Naive thymus-derived CD4-positive, alpha-beta T cell (primary cell): Measurements from ENCODE around the gene ANKRD2. TPM values are rescaled to one million over a fixed set of nuclear protein-coding genes. Genes with fewer than 3 reads are reported as not detected.
A peak's percentile ranks its signal among the peaks of the same experiment; 100 is the strongest.

ENCODE experiments used
- ATAC-seq: fragments of 150-1000 bp; cut with Tn5 transposase; 2 replicates; pipeline ENCODE4 v1.10.0; 2021; ENCODE audit warnings: mild to moderate bottlenecking, moderate library complexity
- CTCF ChIA-PET: fragments of 350-600 bp; sonication (Branson Sonifier 250); formaldehyde crosslinking; loops from one replicate; lab custom pipeline; 2021; ENCODE audit warnings: antibody characterized with exemption; lab: Charles Lee
- POLR2A ChIA-PET: fragments of 350-600 bp; sonication (Branson Sonifier 250); formaldehyde crosslinking; loops from one replicate; lab custom pipeline; 2021; ENCODE audit warnings: antibody characterized with exemption, inconsistent platforms; lab: Charles Lee
- DNase-seq, 9 donors: peaks; one replicate each; pipeline versions ENCODE4 v3.0.0 to v3.0.0-alpha.2; 2020 to 2022; ENCODE audit warnings: mixed read lengths in 1 of 9
- H3K27ac ChIP-seq: one replicate; pipeline ENCODE4 v1.7.0; 2013; ENCODE audit warnings: mild to moderate bottlenecking, low read depth, low read length, moderate library complexity
- H3K27me3 ChIP-seq, 2 donors: one replicate each; pipeline ENCODE4 v1.7.0; 2013; ENCODE audit warnings: low read length in 2 of 2, mild to moderate bottlenecking in 2 of 2, moderate library complexity in 2 of 2; ENCODE audit not compliant: control insufficient read depth in 2 of 2, insufficient read depth in 2 of 2
- H3K36me3 ChIP-seq, 3 experiments: 1 replicate in 2 of 3; 2 replicates in 1 of 3; pipeline ENCODE4 v1.7.0; 2013; ENCODE audit warnings: low read length in 3 of 3, mild to moderate bottlenecking in 3 of 3, moderate library complexity in 1 of 3; ENCODE audit not compliant: insufficient read depth in 3 of 3, control insufficient read depth in 2 of 3
- H3K4me1 ChIP-seq, 2 donors: one replicate each; pipeline ENCODE4 v1.7.0; 2013; ENCODE audit warnings: low read length in 2 of 2, mild to moderate bottlenecking in 2 of 2, moderate library complexity in 1 of 2; ENCODE audit not compliant: control insufficient read depth in 2 of 2, insufficient read depth in 2 of 2
- H3K4me3 ChIP-seq: 2 replicates; pipeline ENCODE4 v1.7.0; 2013; ENCODE audit warnings: mild to moderate bottlenecking, low read length
- H3K9me3 ChIP-seq, 3 experiments: 1 replicate in 2 of 3; 2 replicates in 1 of 3; pipeline ENCODE4 v1.7.0; 2013; ENCODE audit warnings: low read length in 3 of 3; ENCODE audit not compliant: control insufficient read depth in 2 of 3
- H3K27ac Mint-ChIP-seq, 9 donors: one replicate each; pipeline ENCODE4 v1.8.0; 2020 to 2022; ENCODE audit warnings: mixed read lengths in 9 of 9, mild to moderate bottlenecking in 8 of 9, moderate library complexity in 5 of 9, inconsistent platforms in 2 of 9
- H3K27me3 Mint-ChIP-seq, 5 donors: one replicate each; pipeline ENCODE4 v1.8.0; 2021 to 2022; ENCODE audit warnings: mixed read lengths in 5 of 5, mild to moderate bottlenecking in 1 of 5
- H3K36me3 Mint-ChIP-seq, 5 donors: one replicate each; pipeline ENCODE4 v1.8.0; 2020 to 2022; ENCODE audit warnings: mixed read lengths in 5 of 5, mild to moderate bottlenecking in 3 of 5, inconsistent platforms in 1 of 5
- H3K4me1 Mint-ChIP-seq, 7 donors: one replicate each; pipeline ENCODE4 v1.8.0; 2020 to 2022; ENCODE audit warnings: mixed read lengths in 7 of 7, mild to moderate bottlenecking in 3 of 7, inconsistent platforms in 1 of 7
- H3K4me3 Mint-ChIP-seq, 10 donors: one replicate each; pipeline ENCODE4 v1.8.0; 2020 to 2022; ENCODE audit warnings: mild to moderate bottlenecking in 10 of 10, mixed read lengths in 10 of 10, moderate library complexity in 6 of 10, inconsistent platforms in 2 of 10
- H3K9me3 Mint-ChIP-seq, 11 donors: one replicate each; pipeline ENCODE4 v1.8.0; 2020 to 2022; ENCODE audit warnings: mixed read lengths in 11 of 11, mild to moderate bottlenecking in 4 of 11, inconsistent platforms in 1 of 11, moderate library complexity in 1 of 11
- intact Hi-C, 2 donors: fragments of 100-400 bp; cut with micrococcal nuclease; formaldehyde crosslinking; loops; one replicate each; pipeline ENCODE4 v1.15.1; 2023
- polyA plus RNA-seq, 2 donors: library from polyadenylated mRNA; unstranded; fragments of 300-500 nt; fragmentation: Illumina TruSeq; gene quantifications; one replicate each; pipeline ENCODE4 v1.2.3, GENCODE V29; 2021
- total RNA-seq, 6 experiments: library from RNA in 5 of 6; stranded (reverse) in 5 of 6; gene quantifications; 1 replicate in 5 of 6; 2 replicates in 1 of 6; pipeline ENCODE4 v1.2.3 and lab custom pipeline; 2021 to 2026

Gene ANKRD2
- total and polyA plus RNA-seq, 7 experiments from 2014 or later, result 0.22 TPM; not detected in 6

- Histone ChIP-seq H3K9me3 (no peaks in the 10 kb centered on the region), H3K4me3 (no peak overlapping the region), H3K4me1 (no peaks in the 10 kb centered on the region), H3K36me3 (no peaks in the 10 kb centered on the region), H3K27me3 (no peaks in the 10 kb centered on the region), H3K27ac (no peak overlapping the region)
- Mint-ChIP-seq H3K9me3 (no peaks in the 10 kb centered on the region), H3K27ac (no peak overlapping the region), H3K36me3 (no peaks in the 10 kb centered on the region), H3K27me3 (no peaks in the 10 kb centered on the region), H3K4me1 (peaks cover 0 to 19% (median 0%) of the 10 kb centered on the region in 7 donors), H3K4me3 (no peak overlapping the region)
- ChIA-PET POLR2A (no interaction called here), CTCF (interaction anchor here (0.6 to 1.1 kb wide), 3 partner anchors 15 to 238 kb away, joined by 3 to 4 read pairs (median 4); no protein-coding TSS in a partner anchor)
- intact Hi-C loops, result no loop called here
- no peak for DNase-seq
- ATAC-seq, result no peak
Observed at GRCh38 chr10:97538839-97539238, 33.7 kb upstream of the ANKRD2 start.

- Mint-ChIP-seq H3K4me3 (no peak overlapping the region), H3K4me1 (peaks cover 0 to 19% (median 0%) of the 10 kb centered on the region in 7 donors), H3K27ac (no peak overlapping the region), H3K27me3 (no peaks in the 10 kb centered on the region), H3K9me3 (no peaks in the 10 kb centered on the region), H3K36me3 (no peaks in the 10 kb centered on the region)
- Histone ChIP-seq H3K4me1 (no peaks in the 10 kb centered on the region), H3K36me3 (no peaks in the 10 kb centered on the region), H3K4me3 (no peak overlapping the region), H3K27me3 (no peaks in the 10 kb centered on the region), H3K9me3 (no peaks in the 10 kb centered on the region), H3K27ac (no peak overlapping the region)
- intact Hi-C loops, result no loop called here
- POLR2A ChIA-PET, result no interaction called here
- CTCF ChIA-PET, result interaction anchor here (0.5 to 0.6 kb wide), 2 partner anchors 24 to 120 kb away, joined by 3 read pairs; no protein-coding TSS in a partner anchor
- ATAC-seq, result no peak
- no peak for DNase-seq
Observed at GRCh38 chr10:97539523-97540200, 32.9 kb upstream of the ANKRD2 start.

GRCh38 chr10:97540669-97541500, 31.7 kb upstream of the ANKRD2 start:
- CTCF ChIA-PET, result no interaction called here
- H3K9me3 ChIP-seq, result no peaks in the 10 kb centered on the region
- H3K27me3 ChIP-seq, result no peaks in the 10 kb centered on the region
- intact Hi-C loops, result no loop called here
- DNase-seq (no peak), ATAC-seq (no peak)
- H3K36me3 ChIP-seq, result no peaks in the 10 kb centered on the region
- POLR2A ChIA-PET, result no interaction called here
- Mint-ChIP-seq H3K27me3 (no peaks in the 10 kb centered on the region), H3K4me1 (peaks cover 0 to 19% (median 0%) of the 10 kb centered on the region in 7 donors), H3K27ac (peak overlapping the region in 1 of 9 donors; percentile 76), H3K9me3 (no peaks in the 10 kb centered on the region), H3K36me3 (no peaks in the 10 kb centered on the region), H3K4me3 (no peak overlapping the region)
- H3K4me3 ChIP-seq, result no peak overlapping the region
- H3K27ac ChIP-seq, result no peak overlapping the region
- H3K4me1 ChIP-seq, result no peaks in the 10 kb centered on the region

DNA sequence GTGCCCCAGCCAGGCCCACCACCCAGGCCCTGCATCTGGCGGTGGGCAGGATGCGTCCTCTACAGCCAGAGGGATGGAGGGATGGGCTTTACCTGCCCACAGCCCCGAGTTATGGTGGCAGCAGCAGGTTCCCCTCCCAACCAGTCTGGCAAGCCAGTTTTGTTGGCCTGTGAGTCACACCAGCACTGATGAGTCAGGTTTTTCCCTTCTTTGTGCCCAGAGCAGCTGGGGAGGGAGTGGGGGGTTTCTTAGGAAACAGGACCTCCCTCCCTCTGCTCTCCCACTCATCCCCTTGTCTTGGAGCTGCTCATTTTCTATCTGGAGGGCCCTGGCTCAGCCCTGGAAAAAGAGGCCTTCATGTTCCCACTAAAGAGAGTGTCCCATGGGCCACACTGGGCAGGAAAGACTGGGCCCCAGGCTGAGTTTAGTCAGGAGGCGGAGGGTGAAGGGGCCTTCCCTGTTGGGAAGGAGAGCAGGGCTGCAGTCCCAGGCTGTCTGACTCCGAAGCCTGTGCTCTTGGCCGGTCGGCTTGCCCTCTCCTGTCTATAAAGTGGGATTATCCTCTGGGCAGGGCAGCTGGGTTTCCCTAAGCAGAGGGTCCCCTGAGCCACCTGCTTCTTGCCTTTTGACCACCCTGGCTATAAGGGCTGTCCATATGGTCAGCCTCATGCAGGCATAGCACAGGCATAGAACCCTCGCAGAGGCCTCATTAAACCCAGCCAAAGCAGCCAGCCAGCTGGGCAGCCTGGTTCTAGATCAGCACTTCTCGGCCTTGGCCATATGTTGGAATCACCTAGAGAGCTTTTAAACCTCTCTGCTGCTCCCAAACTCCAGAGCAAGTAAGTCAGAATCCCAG, 30.2 kb upstream of the ANKRD2 start:
- ATAC-seq (peak; percentile 51), DNase-seq (peak in 1 of 9 donors; percentile 56)
- ChIA-PET CTCF (interaction anchor here (1.4 kb wide), 1 partner anchor 43 kb away, joined by 3 read pairs; no protein-coding TSS in a partner anchor), POLR2A (no interaction called here)
- intact Hi-C loops, result no loop called here
- Mint-ChIP-seq H3K4me3 (no peak overlapping the region), H3K4me1 (peaks cover 0 to 19% (median 0%) of the 10 kb centered on the region in 7 donors), H3K9me3 (no peaks in the 10 kb centered on the region), H3K27me3 (peaks cover 0 to 3% (median 0%) of the 10 kb centered on the region in 5 donors), H3K27ac (peak overlapping the region in 1 of 9 donors; percentile 64), H3K36me3 (no peaks in the 10 kb centered on the region)
- no peak overlapping the region for H3K4me3 ChIP-seq
- no peaks in the 10 kb centered on the region for H3K9me3 ChIP-seq
- no peak overlapping the region for H3K27ac ChIP-seq
- H3K36me3 ChIP-seq, result no peaks in the 10 kb centered on the region
- H3K27me3 ChIP-seq, result no peaks in the 10 kb centered on the region
- no peaks in the 10 kb centered on the region for H3K4me1 ChIP-seq

DNA sequence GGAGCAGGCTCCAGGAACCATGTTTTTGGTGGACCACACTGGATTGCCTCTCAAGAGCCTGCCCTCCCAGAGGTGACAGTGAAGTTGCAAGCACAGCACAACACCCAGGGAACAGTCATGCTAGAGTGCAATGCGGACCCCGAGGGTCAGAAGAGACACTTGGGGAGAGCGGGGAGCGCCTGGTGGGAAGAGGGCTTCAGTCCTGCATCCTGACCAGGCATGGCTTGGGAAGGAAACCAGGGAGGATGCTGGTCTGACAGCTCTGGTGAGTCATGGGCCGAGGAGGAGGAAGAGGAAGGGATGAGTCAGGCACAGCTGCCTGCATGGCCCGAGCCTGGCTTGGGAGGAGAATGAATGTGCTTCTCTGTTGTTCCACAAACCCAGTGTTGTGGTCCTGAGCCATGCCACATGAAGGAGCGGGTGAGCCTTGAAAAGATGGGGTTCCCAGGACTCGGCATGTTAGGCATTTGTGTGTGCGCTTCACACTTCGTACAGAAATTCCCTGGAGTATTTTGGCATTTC, 29.5 kb upstream of the ANKRD2 start:
- peaks cover 0 to 19% (median 0%) of the 10 kb centered on the region in 7 donors for H3K4me1 Mint-ChIP-seq
- peak overlapping the region in 2 of 9 donors; percentile 64 to 74 for H3K27ac Mint-ChIP-seq
- peak; percentile 88 for ATAC-seq
- peak in 1 of 9 donors; percentile 70 for DNase-seq
- Histone ChIP-seq H3K4me3 (no peak overlapping the region), H3K27me3 (no peaks in the 10 kb centered on the region), H3K9me3 (no peaks in the 10 kb centered on the region), H3K27ac (no peak overlapping the region), H3K36me3 (no peaks in the 10 kb centered on the region), H3K4me1 (no peaks in the 10 kb centered on the region)
- intact Hi-C loops, result no loop called here
- no peaks in the 10 kb centered on the region for H3K36me3 Mint-ChIP-seq
- ChIA-PET POLR2A (no interaction called here), CTCF (interaction anchor here (1.4 kb wide), 1 partner anchor 43 kb away, joined by 3 read pairs; no protein-coding TSS in a partner anchor)
- H3K27me3 Mint-ChIP-seq, result peaks cover 0 to 3% (median 0%) of the 10 kb centered on the region in 5 donors
- no peaks in the 10 kb centered on the region for H3K9me3 Mint-ChIP-seq
- H3K4me3 Mint-ChIP-seq, result peak overlapping the region in 1 of 10 donors; percentile 35
